Anterior cingulate cortex (tissue), 58 donors: ENCODE results near the gene PHPT1.
A peak's percentile ranks its signal among the peaks of the same experiment; 100 is the strongest.
"Not testable (repeated sequence)": the region's sequence is repeated elsewhere in the genome, so short reads cannot be mapped to it uniquely, and the experiment has no call there.

Experiments used
- DNase-seq, 58 donors: peaks; one replicate each; lab custom pipeline; 2025; lab: John Stamatoyannopoulos, UW

PHPT1 gene

GRCh38 chr9:136881691-136882108 is 32.5 kb downstream of the PHPT1 start:
- DNase-seq = peak in 1 of 58 donors; percentile 8

- DNase-seq = no peak
Measured at GRCh38 chr9:136882109-136882946, 33.1 kb downstream of the PHPT1 start.

- DNase-seq = not testable (repeated sequence)
Measured at GRCh38 chr9:136882947-136883283, 33.7 kb downstream of the PHPT1 start.

GRCh38 chr9:136883670-136884069 is 34.5 kb downstream of the PHPT1 start:
- DNase-seq = not testable (repeated sequence)

- DNase-seq = peak; percentile 65 to 99 (median 96)
Measured at GRCh38 chr9:136885950-136886578, 36.9 kb downstream of the PHPT1 start, which contains the start of gene TRAF2. Gene TRAF2, plus strand, starts transcription at chr9:136886516. Its CDS starts 12,225 bp downstream, at chr9:136898741.

- peak in 5 of 58 donors; percentile 7 to 72 (median 32) for DNase-seq
Measured at GRCh38 chr9:136886610-136887597, 37.7 kb downstream of the PHPT1 start.

GRCh38 chr9:136888454-136888853 is 39.2 kb downstream of the PHPT1 start:
- DNase-seq = no peak

- DNase-seq = no peak
Measured at GRCh38 chr9:136889858-136890257, 40.6 kb downstream of the PHPT1 start.

GRCh38 chr9:136890661-136891060 is 41.5 kb downstream of the PHPT1 start:
- DNase-seq = no peak

- DNase-seq = no peak
Measured at GRCh38 chr9:136896027-136896426, 46.8 kb downstream of the PHPT1 start.

- no peak for DNase-seq
Measured at GRCh38 chr9:136898483-136899100, 49.4 kb downstream of the PHPT1 start.

GRCh38 chr9:136899196-136899595 is 50.0 kb downstream of the PHPT1 start:
- DNase-seq = no peak

- no peak for DNase-seq
Measured at GRCh38 chr9:136900556-136900955, 51.3 kb downstream of the PHPT1 start.
